A549 (cell line): ENCODE measurements around the gene STX19. TPM values are rescaled to one million over a fixed set of nuclear protein-coding genes. Genes with fewer than 3 reads are reported as not detected.

Experiments
- ATAC-seq, 2 experiments: fragments of 200-7000 bp in 1 of 2; fragments of >200 bp in 1 of 2; cut with Nextera tagmentation in 1 of 2; cut with Tn5 transposase in 1 of 2; 3 replicates each; pipeline versions ENCODE4 v1.8.0 to v1.9.1; 2018 to 2020; ENCODE audit warnings: mild to moderate bottlenecking in 1 of 2, moderate library complexity in 1 of 2
- CTCF ChIA-PET: fragments of 300-600 bp; sonication (Branson Sonifier 250); formaldehyde crosslinking; extraction: SDS; loops from one replicate; lab custom pipeline; 2021; ENCODE audit warnings: antibody characterized with exemption, inconsistent platforms; lab: Yijun Ruan, JAX
- POLR2A ChIA-PET: fragments of 350-600 bp; formaldehyde crosslinking; extraction: SDS; loops from one replicate; lab custom pipeline; 2021; ENCODE audit warnings: antibody characterized with exemption, inconsistent platforms; lab: Yijun Ruan, JAX
- DNase-seq, 2 experiments: peaks; one replicate each; pipeline versions ENCODE4 v3.0.0 to v3.0.0-alpha.2; 2011 to 2016; ENCODE audit warnings: low read depth in 1 of 2, low spot score in 1 of 2
- FAIRE-seq: peaks from 2 replicates; lab custom pipeline; 2011; peaks lifted over from hg19 to GRCh38; lab: Jason Lieb, UNC
- H3K27ac ChIP-seq, 2 experiments: fragments of >200 bp; sonication (Bioruptor Twin); formaldehyde crosslinking; 3 replicates each; pipeline ENCODE4 v1.5.1; 2016 to 2017
- H3K4me1 ChIP-seq: fragments of >200 bp; sonication (Bioruptor Twin); formaldehyde crosslinking; 3 replicates; pipeline ENCODE4 v1.6.1; 2016
- H3K4me2 ChIP-seq: fragments of >200 bp; sonication (Bioruptor Twin); formaldehyde crosslinking; 3 replicates; pipeline ENCODE4 v1.6.1; 2016
- H3K4me3 ChIP-seq: fragments of >200 bp; sonication (Bioruptor Twin); formaldehyde crosslinking; 3 replicates; pipeline ENCODE4 v1.5.1; 2016
- H3K9me3 ChIP-seq: fragments of >200 bp; sonication (Bioruptor Twin); formaldehyde crosslinking; 3 replicates; pipeline ENCODE4 v1.6.1; 2016
- ATOH8 ChIP-seq: fragments of 250-450 bp; sonication (Bioruptor Pico); IDR thresholded peaks from 2 replicates; pipeline ENCODE4 v1.5.0; 2020; ENCODE audit warnings: low read depth, mild to moderate bottlenecking, moderate library complexity
- BCL3 ChIP-seq: fragments of >200 bp; sonication (Bioruptor Twin); formaldehyde crosslinking; IDR thresholded peaks from 3 replicates; pipeline ENCODE4 v1.6.1; 2016
- CBX2 ChIP-seq: fragments of 200-600 bp; sonication (generic); IDR thresholded peaks from 2 replicates; pipeline ENCODE4 v1.6.1; 2016; ENCODE audit warnings: low read depth, mild to moderate bottlenecking, borderline replicate concordance
- E2F6 ChIP-seq: IDR thresholded peaks from 2 replicates; pipeline ENCODE4 v1.6.1; 2012; ENCODE audit warnings: low read depth, borderline replicate concordance
- ESRRA ChIP-seq: fragments of 150-350 bp; IDR thresholded peaks from 2 replicates; pipeline ENCODE4 v1.6.1; 2014; ENCODE audit warnings: mild to moderate bottlenecking, low read length, borderline replicate concordance
- FOSB ChIP-seq: fragments of 250-450 bp; sonication (Bioruptor Pico); IDR thresholded peaks from 2 replicates; pipeline ENCODE4 v1.5.0; 2020; ENCODE audit warnings: mild to moderate bottlenecking, moderate library complexity
- HMGXB4 ChIP-seq: fragments of 250-450 bp; sonication (Bioruptor Pico); IDR thresholded peaks from 2 replicates; pipeline ENCODE4 v1.5.0; 2021; ENCODE audit warnings: mild to moderate bottlenecking, moderate library complexity, borderline replicate concordance
- HOXB5 ChIP-seq: fragments of 250-450 bp; sonication (Bioruptor Pico); IDR thresholded peaks from 2 replicates; pipeline ENCODE4 v1.5.0; 2020; ENCODE audit warnings: mild to moderate bottlenecking, moderate library complexity
- JUN ChIP-seq, 2 experiments: fragments of >200 bp; sonication (Bioruptor Twin); formaldehyde crosslinking; IDR thresholded peaks; 2 replicates in 1 of 2; 3 replicates in 1 of 2; pipeline ENCODE4 v1.6.1; 2016 to 2017
- JUNB ChIP-seq: fragments of >200 bp; sonication (Bioruptor Twin); formaldehyde crosslinking; IDR thresholded peaks from 2 replicates; pipeline ENCODE4 v1.6.1; 2016
- KDM5A ChIP-seq: fragments of 200-600 bp; sonication (generic); IDR thresholded peaks from 2 replicates; pipeline ENCODE4 v1.6.1; 2016; ENCODE audit warnings: antibody characterized with exemption, mild to moderate bottlenecking
- MAFK ChIP-seq: fragments of 450-650 bp; IDR thresholded peaks from 2 replicates; pipeline ENCODE4 v1.6.1; 2014; ENCODE audit not compliant: partially characterized antibody
- MAX ChIP-seq: IDR thresholded peaks from 2 replicates; pipeline ENCODE4 v1.6.1; 2012
- MYC ChIP-seq: IDR thresholded peaks from 2 replicates; pipeline ENCODE4 v1.6.1; 2012; ENCODE audit warnings: mild to moderate bottlenecking, inconsistent platforms, low read length, improper control_type of control experiment, borderline replicate concordance
- NPAS2 ChIP-seq: fragments of 250-450 bp; sonication (Bioruptor Pico); IDR thresholded peaks from 2 replicates; pipeline ENCODE4 v1.8.0; 2022; ENCODE audit warnings: mild to moderate bottlenecking, moderate library complexity, borderline replicate concordance
- PHF8 ChIP-seq: fragments of 200-600 bp; sonication (generic); IDR thresholded peaks from 2 replicates; pipeline ENCODE4 v1.6.1; 2016; ENCODE audit warnings: low read depth, mild to moderate bottlenecking, antibody characterized with exemption, moderate library complexity, borderline replicate concordance
- POLR2A ChIP-seq: IDR thresholded peaks from 2 replicates; pipeline ENCODE4 v1.6.1; 2012; ENCODE audit warnings: mild to moderate bottlenecking, low read length
- RFX5 ChIP-seq: fragments of 450-650 bp; IDR thresholded peaks from 2 replicates; pipeline ENCODE4 v1.7.1; 2014; ENCODE audit warnings: antibody characterized with exemption, mild to moderate bottlenecking, moderate library complexity
- RNF2 ChIP-seq: fragments of 200-600 bp; sonication (generic); IDR thresholded peaks from 2 replicates; pipeline ENCODE4 v1.6.1; 2016; ENCODE audit warnings: low read depth, mild to moderate bottlenecking, antibody characterized with exemption, moderate library complexity, borderline replicate concordance
- SREBF2 ChIP-seq: fragments of 450-650 bp; IDR thresholded peaks from 2 replicates; pipeline ENCODE4 v1.6.1; 2014; ENCODE audit warnings: mild to moderate bottlenecking, moderate library complexity
- TFCP2L1 ChIP-seq: fragments of 250-450 bp; sonication (Bioruptor Pico); IDR thresholded peaks from 2 replicates; pipeline ENCODE4 v1.5.0; 2021; ENCODE audit warnings: mild to moderate bottlenecking
- TP53 ChIP-seq: fragments of 250-450 bp; sonication (Bioruptor Pico); IDR thresholded peaks from 2 replicates; pipeline ENCODE4 v1.5.0; 2021; ENCODE audit warnings: mild to moderate bottlenecking, moderate library complexity
- WGBS: methylation state at CpG from one replicate; pipeline ENCODE4 v1.1.6; 2017; ENCODE audit errors: missing lambda C conversion rate; 5-methylcytosine and 5-hydroxymethylcytosine counted together
- polyA plus RNA-seq, 4 experiments: library from polyadenylated mRNA; depleted of rRNA in 3 of 4; stranded (reverse); fragments of >200 nt; fragmentation: RNase III in 1 of 4; extraction: RNeasy Plus Mini Kit Qiagen cat#74134 plus additional on column Dnase treatment in 1 of 4; gene quantifications; 2 replicates in 3 of 4; 3 replicates in 1 of 4; pipeline ENCODE4 v1.2.3, GENCODE V29; 2011 to 2017

Gene STX19
- polyA plus RNA-seq, 2 of the 4 experiments (the other 2 are of a cell fraction), result 0.17 TPM; not detected in 1

GRCh38 chr3:93979850-93980676 is 48.3 kb downstream of the STX19 start, which contains the start of gene ARL13B:
Gene ARL13B (plus strand): TSS chr3:93980155. CDS start chr3:93980424, 269 bp downstream.
- peak; percentile 97 to 98 for DNase-seq
- FAIRE-seq, result peak; percentile 96
- Histone ChIP-seq H3K9me3 (no peaks in the 10 kb centered on the region), H3K4me2 (peak within 1 kb of the TSS; percentile 92), H3K27ac (peak within 1 kb of the TSS; percentile 83 to 93), H3K4me3 (peak within 1 kb of the TSS; percentile 83), H3K4me1 (peaks cover 20% of the 10 kb centered on the region)
- POLR2A ChIA-PET, result interaction anchor here (0.5 to 2.0 kb wide), 8 partner anchors 9 to 89 kb away, joined by 3 to 20 read pairs (median 5); partner anchors contain the start of genes DHFR2 and NSUN3
- ATAC-seq, result peak; percentile 99 to 100
- TF ChIP-seq RNF2 (no peak), ESRRA (no peak), TFCP2L1 (CRISPR knock-in tag) (no peak), KDM5A (no peak), CBX2 (no peak), E2F6 (peak; percentile 37; the same call in 1 of the 2 replicates), HOXB5 (CRISPR knock-in tag) (no peak), TP53 (CRISPR knock-in tag) (no peak), JUNB (no peak), ATOH8 (no peak), PHF8 (peak; percentile 93), RFX5 (peak; percentile 74; the same call in 1 of the 2 replicates), FOSB (CRISPR knock-in tag) (no peak), MAX (peak; percentile 43; the same call in 1 of the 2 replicates), JUN (IDR thresholded peaks at IDR 0.05) (peak; percentile 35 to 79; a peak in 3 of 5 replicates), NPAS2 (no peak), BCL3 (peak; percentile 80; the same call in 2 of the 3 replicates), MYC (no peak), HMGXB4 (no peak), POLR2A (peak; percentile 91), MAFK (no peak), SREBF2 (no peak)
- CTCF ChIA-PET, result interaction anchor here (0.6 to 1.1 kb wide), 2 partner anchors 25 to 61 kb away, joined by 3 read pairs; no protein-coding TSS in a partner anchor
- 3% methylated on average over 42 of the region's 66 CpGs for WGBS
